Measurements from ENCODE around the gene CNTNAP2.
A peak's percentile ranks its signal among the peaks of the same experiment; 100 is the strongest.

Gene CNTNAP2

GRCh38 chr7:147944321-147944720, 1827.7 kb downstream of the CNTNAP2 start:
- no peak for DNase-seq (ENCODE audit: low read depth)
- Histone ChIP-seq H3K9ac (ENCODE audit: low read length) (no peak overlapping the region), H3K4me1 (ENCODE audit: control insufficient read depth, insufficient read depth, low read length) (no peaks in the 10 kb centered on the region), H3K27me3 (replicated peaks; ENCODE audit: control insufficient read depth, insufficient read depth, low read length) (no peaks in the 10 kb centered on the region), H3K9me3 (ENCODE audit: control insufficient read depth, low read length) (no peaks in the 10 kb centered on the region), H3K36me3 (ENCODE audit: control insufficient read depth, insufficient read depth, low read length, severe bottlenecking) (no peaks in the 10 kb centered on the region), H3K4me3 (ENCODE audit: low read length) (no peak overlapping the region)

- Histone ChIP-seq H3K9me3 (ENCODE audit: control insufficient read depth, low read length) (peaks cover 24% of the 10 kb centered on the region), H3K27me3 (replicated peaks; ENCODE audit: control insufficient read depth, insufficient read depth, low read length) (no peaks in the 10 kb centered on the region), H3K36me3 (ENCODE audit: control insufficient read depth, insufficient read depth, low read length, severe bottlenecking) (no peaks in the 10 kb centered on the region), H3K4me1 (ENCODE audit: control insufficient read depth, insufficient read depth, low read length) (no peaks in the 10 kb centered on the region), H3K9ac (ENCODE audit: low read length) (no peak overlapping the region), H3K4me3 (ENCODE audit: low read length) (no peak overlapping the region)
- no peak for DNase-seq (ENCODE audit: low read depth)
These were observed 1836.3 kb downstream of the CNTNAP2 start for GRCh38 chr7:147952918-147953317.

- no peaks in the 10 kb centered on the region for H3K27me3 ChIP-seq (replicated peaks; ENCODE audit: control insufficient read depth, insufficient read depth, low read length)
- no peak for DNase-seq (ENCODE audit: low read depth)
- no peak overlapping the region for H3K4me3 ChIP-seq (ENCODE audit: low read length)
- H3K4me1 ChIP-seq (ENCODE audit: control insufficient read depth, insufficient read depth, low read length): no peaks in the 10 kb centered on the region
- peaks cover 5% of the 10 kb centered on the region for H3K9me3 ChIP-seq (ENCODE audit: control insufficient read depth, low read length)
- H3K9ac ChIP-seq (ENCODE audit: low read length): no peak overlapping the region
- no peaks in the 10 kb centered on the region for H3K36me3 ChIP-seq (ENCODE audit: control insufficient read depth, insufficient read depth, low read length, severe bottlenecking)
These were observed 1851.5 kb downstream of the CNTNAP2 start for GRCh38 chr7:147968046-147968610.

- Histone ChIP-seq H3K4me3 (ENCODE audit: low read length) (no peak overlapping the region), H3K27me3 (replicated peaks; ENCODE audit: control insufficient read depth, insufficient read depth, low read length) (no peaks in the 10 kb centered on the region), H3K9me3 (ENCODE audit: control insufficient read depth, low read length) (no peaks in the 10 kb centered on the region), H3K4me1 (ENCODE audit: control insufficient read depth, insufficient read depth, low read length) (no peaks in the 10 kb centered on the region), H3K36me3 (ENCODE audit: control insufficient read depth, insufficient read depth, low read length, severe bottlenecking) (no peaks in the 10 kb centered on the region), H3K9ac (ENCODE audit: low read length) (no peak overlapping the region)
- peak; percentile 2 for DNase-seq (ENCODE audit: low read depth)
These were observed 1855.1 kb downstream of the CNTNAP2 start for GRCh38 chr7:147971606-147972110.

- H3K36me3 ChIP-seq (ENCODE audit: control insufficient read depth, insufficient read depth, low read length, severe bottlenecking): no peaks in the 10 kb centered on the region
- no peak for DNase-seq (ENCODE audit: low read depth)
- no peaks in the 10 kb centered on the region for H3K27me3 ChIP-seq (replicated peaks; ENCODE audit: control insufficient read depth, insufficient read depth, low read length)
- H3K9ac ChIP-seq (ENCODE audit: low read length): no peak overlapping the region
- no peaks in the 10 kb centered on the region for H3K9me3 ChIP-seq (ENCODE audit: control insufficient read depth, low read length)
- H3K4me1 ChIP-seq (ENCODE audit: control insufficient read depth, insufficient read depth, low read length): no peaks in the 10 kb centered on the region
- no peak overlapping the region for H3K4me3 ChIP-seq (ENCODE audit: low read length)
These were observed 1861.6 kb downstream of the CNTNAP2 start for GRCh38 chr7:147978201-147978600.

GRCh38 chr7:147978651-147979050, 1862.0 kb downstream of the CNTNAP2 start:
- H3K36me3 ChIP-seq (ENCODE audit: control insufficient read depth, insufficient read depth, low read length, severe bottlenecking): no peaks in the 10 kb centered on the region

GRCh38 chr7:147980826-147981813, 1864.5 kb downstream of the CNTNAP2 start:
- Histone ChIP-seq H3K4me1 (ENCODE audit: control insufficient read depth, insufficient read depth, low read length) (no peaks in the 10 kb centered on the region), H3K9me3 (ENCODE audit: control insufficient read depth, low read length) (no peaks in the 10 kb centered on the region), H3K36me3 (ENCODE audit: control insufficient read depth, insufficient read depth, low read length, severe bottlenecking) (no peaks in the 10 kb centered on the region), H3K4me3 (ENCODE audit: low read length) (no peak overlapping the region), H3K9ac (ENCODE audit: low read length) (no peak overlapping the region), H3K27me3 (replicated peaks; ENCODE audit: control insufficient read depth, insufficient read depth, low read length) (no peaks in the 10 kb centered on the region)
- peak; percentile 68 for DNase-seq (ENCODE audit: low read depth)

More at GRCh38 chr7:147978651-147979050, 1862.0 kb downstream of the CNTNAP2 start:
- H3K4me3 ChIP-seq (ENCODE audit: low read length): no peak overlapping the region
- no peaks in the 10 kb centered on the region for H3K9me3 ChIP-seq (ENCODE audit: control insufficient read depth, low read length)
- DNase-seq (ENCODE audit: low read depth): no peak
- H3K27me3 ChIP-seq (replicated peaks; ENCODE audit: control insufficient read depth, insufficient read depth, low read length): no peaks in the 10 kb centered on the region
- H3K4me1 ChIP-seq (ENCODE audit: control insufficient read depth, insufficient read depth, low read length): no peaks in the 10 kb centered on the region
- no peak overlapping the region for H3K9ac ChIP-seq (ENCODE audit: low read length)

GRCh38 chr7:147982307-147982706, 1865.7 kb downstream of the CNTNAP2 start:
- DNase-seq (ENCODE audit: low read depth): no peak
- no peak overlapping the region for H3K9ac ChIP-seq (ENCODE audit: low read length)
- no peak overlapping the region for H3K4me3 ChIP-seq (ENCODE audit: low read length)
- H3K27me3 ChIP-seq (replicated peaks; ENCODE audit: control insufficient read depth, insufficient read depth, low read length): no peaks in the 10 kb centered on the region
- no peaks in the 10 kb centered on the region for H3K36me3 ChIP-seq (ENCODE audit: control insufficient read depth, insufficient read depth, low read length, severe bottlenecking)
- no peaks in the 10 kb centered on the region for H3K9me3 ChIP-seq (ENCODE audit: control insufficient read depth, low read length)
- H3K4me1 ChIP-seq (ENCODE audit: control insufficient read depth, insufficient read depth, low read length): no peaks in the 10 kb centered on the region

- Histone ChIP-seq H3K4me1 (ENCODE audit: control insufficient read depth, insufficient read depth, low read length) (no peaks in the 10 kb centered on the region), H3K27me3 (replicated peaks; ENCODE audit: control insufficient read depth, insufficient read depth, low read length) (no peaks in the 10 kb centered on the region), H3K4me3 (ENCODE audit: low read length) (no peak overlapping the region), H3K9me3 (ENCODE audit: control insufficient read depth, low read length) (no peaks in the 10 kb centered on the region), H3K9ac (ENCODE audit: low read length) (no peak overlapping the region), H3K36me3 (ENCODE audit: control insufficient read depth, insufficient read depth, low read length, severe bottlenecking) (no peaks in the 10 kb centered on the region)
- no peak for DNase-seq (ENCODE audit: low read depth)
These were observed 1867.7 kb downstream of the CNTNAP2 start for GRCh38 chr7:147984265-147984664.

- no peaks in the 10 kb centered on the region for H3K9me3 ChIP-seq (ENCODE audit: control insufficient read depth, low read length)
These were observed 1873.5 kb downstream of the CNTNAP2 start for GRCh38 chr7:147990079-147990478.

GRCh38 chr7:147990942-147991341, 1874.3 kb downstream of the CNTNAP2 start:
- H3K27me3 ChIP-seq (replicated peaks; ENCODE audit: control insufficient read depth, insufficient read depth, low read length): no peaks in the 10 kb centered on the region
- DNase-seq (ENCODE audit: low read depth): no peak

More at GRCh38 chr7:147990079-147990478, 1873.5 kb downstream of the CNTNAP2 start:
- no peaks in the 10 kb centered on the region for H3K36me3 ChIP-seq (ENCODE audit: control insufficient read depth, insufficient read depth, low read length, severe bottlenecking)
- H3K4me3 ChIP-seq (ENCODE audit: low read length): no peak overlapping the region
- H3K9ac ChIP-seq (ENCODE audit: low read length): no peak overlapping the region
- DNase-seq (ENCODE audit: low read depth): no peak
- no peaks in the 10 kb centered on the region for H3K4me1 ChIP-seq (ENCODE audit: control insufficient read depth, insufficient read depth, low read length)
- H3K27me3 ChIP-seq (replicated peaks; ENCODE audit: control insufficient read depth, insufficient read depth, low read length): no peaks in the 10 kb centered on the region

More at GRCh38 chr7:147990942-147991341, 1874.3 kb downstream of the CNTNAP2 start:
- no peaks in the 10 kb centered on the region for H3K4me1 ChIP-seq (ENCODE audit: control insufficient read depth, insufficient read depth, low read length)
- H3K9me3 ChIP-seq (ENCODE audit: control insufficient read depth, low read length): no peaks in the 10 kb centered on the region
- H3K4me3 ChIP-seq (ENCODE audit: low read length): no peak overlapping the region
- no peak overlapping the region for H3K9ac ChIP-seq (ENCODE audit: low read length)
- H3K36me3 ChIP-seq (ENCODE audit: control insufficient read depth, insufficient read depth, low read length, severe bottlenecking): no peaks in the 10 kb centered on the region

Measured in adipocyte (in vitro differentiated cells).